Measurements from ENCODE around the gene CSNK2A1.

DNA sequence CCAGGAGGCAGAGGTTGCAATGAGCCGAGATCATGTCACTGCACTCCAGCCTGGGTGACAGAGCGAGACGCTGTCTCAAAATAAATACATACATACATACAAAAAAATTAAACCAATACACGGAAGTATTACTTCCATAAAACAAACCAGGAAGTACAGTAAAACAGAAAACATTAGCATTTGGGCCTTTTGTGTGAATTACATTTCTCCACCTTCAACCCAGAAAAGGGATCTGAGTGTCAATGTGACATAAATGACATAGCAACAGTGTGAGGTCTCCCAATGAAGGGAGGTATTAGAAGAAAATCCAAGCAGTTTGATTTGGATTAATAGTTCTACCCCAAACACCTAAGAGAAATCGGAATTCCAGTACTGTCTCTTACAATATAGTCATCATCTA is 10.1 kb downstream of the CSNK2A1 start:
- TF ChIP-seq CTCF (IDR thresholded peaks at IDR 0.05) (no peak), POLR2A (IDR thresholded peaks at IDR 0.05) (no peak)

Data from adrenal gland (tissue), 5 donors.